Endodermal cell (in vitro differentiated cells): ENCODE measurements around the gene AOPEP. TPM values are rescaled to one million over a fixed set of nuclear protein-coding genes. Genes with fewer than 3 reads are reported as not detected.

Experiments used
- DNase-seq: peaks from one replicate; pipeline ENCODE4 v3.0.0-alpha.2; 2017
- H3K27ac ChIP-seq: 2 replicates; pipeline ENCODE4 v1.5.1; 2013; ENCODE audit warnings: mild to moderate bottlenecking, low read depth, low read length, moderate library complexity
- H3K27me3 ChIP-seq: 2 replicates; pipeline ENCODE4 v1.6.1; 2013; ENCODE audit warnings: mild to moderate bottlenecking, low read length, moderate library complexity; ENCODE audit not compliant: insufficient read depth, control insufficient read depth, poor library complexity, severe bottlenecking
- H3K36me3 ChIP-seq: 2 replicates; pipeline ENCODE4 v1.7.0; 2013; ENCODE audit warnings: mild to moderate bottlenecking, low read length, moderate library complexity; ENCODE audit not compliant: control insufficient read depth, insufficient read depth
- H3K4me1 ChIP-seq: one replicate; pipeline ENCODE4 v1.7.0; 2013; ENCODE audit warnings: low read length; ENCODE audit not compliant: control insufficient read depth, insufficient read depth
- H3K4me3 ChIP-seq: 2 replicates; pipeline ENCODE4 v1.5.1; 2013; ENCODE audit warnings: mild to moderate bottlenecking, low read length, moderate library complexity
- H3K9ac ChIP-seq: 2 replicates; pipeline ENCODE4 v1.6.1; 2013; ENCODE audit warnings: mild to moderate bottlenecking, low read length, moderate library complexity; ENCODE audit not compliant: poor library complexity, severe bottlenecking; ENCODE audit errors: extremely low read depth
- H3K9me3 ChIP-seq: 2 replicates; pipeline ENCODE4 v1.6.1; 2013; ENCODE audit warnings: mild to moderate bottlenecking, low read length, moderate library complexity; ENCODE audit not compliant: control insufficient read depth
- H3K27ac Mint-ChIP-seq: 2 replicates; pipeline ENCODE4 v1.8.0; 2020; ENCODE audit warnings: mixed read lengths
- H3K27me3 Mint-ChIP-seq: 2 replicates; pipeline ENCODE4 v1.8.0; 2021; ENCODE audit warnings: mild to moderate bottlenecking, mixed read lengths; ENCODE audit not compliant: insufficient read depth
- H3K36me3 Mint-ChIP-seq: 2 replicates; pipeline ENCODE4 v1.8.0; 2020; ENCODE audit warnings: low read depth, mixed read lengths
- H3K4me1 Mint-ChIP-seq: 2 replicates; pipeline ENCODE4 v1.8.0; 2020; ENCODE audit warnings: mixed read lengths
- H3K4me3 Mint-ChIP-seq: 2 replicates; pipeline ENCODE4 v1.8.0; 2020; ENCODE audit warnings: mild to moderate bottlenecking, moderate library complexity, mixed read lengths
- H3K9me3 Mint-ChIP-seq: 2 replicates; pipeline ENCODE4 v1.8.0; 2020; ENCODE audit warnings: mild to moderate bottlenecking, mixed read lengths
- CTCF ChIP-seq: fragments of 200-600 bp; sonication (generic); conservative IDR thresholded peaks from 2 replicates; pipeline ENCODE4 v1.5.0; 2021; ENCODE audit warnings: antibody characterized with exemption, mild to moderate bottlenecking
- WGBS, 2 experiments: methylation state at CpG; one replicate each; pipeline versions ENCODE4 v1.1.5 to v1.1.7; 2013; ENCODE audit warnings: missing lambda C conversion rate in 2 of 2, mixed read lengths in 1 of 2; ENCODE audit not compliant: insufficient coverage in 1 of 2, insufficient read length in 1 of 2; 5-methylcytosine and 5-hydroxymethylcytosine counted together
- total RNA-seq, 2 donors: library from RNA; stranded (reverse); fragmentation: NEBNext Ultra II Directional in 1 of 2; extraction: Animal tissue kit (Norgen Biotek cat#: 25700) in 1 of 2; gene quantifications; 2 replicates in 1 of 2; 3 replicates in 1 of 2; pipeline ENCODE4 v1.2.1, GENCODE V29; 2021

AOPEP gene
- total RNA-seq, 2 donors from 2014 or later, result 23.4 to 33.7 TPM

GRCh38 chr9:94840738-94841137 lies 114.2 kb downstream of the AOPEP start:
- H3K4me1 ChIP-seq, result no peaks in the 10 kb centered on the region
- no peaks in the 10 kb centered on the region for H3K27me3 ChIP-seq
- H3K27ac ChIP-seq, result no peak overlapping the region
- H3K36me3 ChIP-seq, result peaks cover 3% of the 10 kb centered on the region
- Mint-ChIP-seq H3K4me1 (peaks cover 4% of the 10 kb centered on the region), H3K4me3 (no peak overlapping the region), H3K36me3 (peaks cover 10% of the 10 kb centered on the region), H3K9me3 (peaks cover 28% of the 10 kb centered on the region), H3K27ac (no peak overlapping the region), H3K27me3 (no peaks in the 10 kb centered on the region)
- no peak for TF ChIP-seq CTCF
- no peak overlapping the region for H3K4me3 ChIP-seq
- H3K9ac ChIP-seq, result no peak overlapping the region
- peaks cover 25% of the 10 kb centered on the region for H3K9me3 ChIP-seq
- DNase-seq, result no peak

DNA sequence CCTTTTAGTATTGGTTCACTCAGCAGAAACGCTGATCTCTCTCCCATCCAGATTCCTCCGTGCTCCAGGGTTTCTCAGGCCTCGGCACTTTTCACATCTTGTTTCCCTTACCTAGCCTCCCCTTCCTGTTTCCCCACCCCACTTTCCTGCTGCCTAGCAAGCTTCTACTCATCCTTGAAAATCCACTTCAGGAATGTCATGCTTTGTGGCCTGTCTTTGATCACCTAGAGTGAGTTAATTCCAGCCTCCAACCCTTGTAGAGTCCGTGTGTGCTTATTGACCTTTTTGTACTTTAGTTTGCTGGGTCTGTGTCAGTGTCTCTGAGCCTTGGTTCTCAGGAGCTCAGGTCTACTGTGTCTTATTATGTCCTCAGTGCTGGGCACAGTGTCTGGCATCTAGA lies 116.6 kb downstream of the AOPEP start:
- Histone ChIP-seq H3K4me3 (no peak overlapping the region), H3K27me3 (no peaks in the 10 kb centered on the region), H3K36me3 (no peaks in the 10 kb centered on the region), H3K4me1 (no peaks in the 10 kb centered on the region), H3K27ac (no peak overlapping the region), H3K9me3 (peaks cover 12% of the 10 kb centered on the region), H3K9ac (no peak overlapping the region)
- DNase-seq, result no peak
- Mint-ChIP-seq H3K27ac (no peak overlapping the region), H3K4me1 (peaks cover 4% of the 10 kb centered on the region), H3K4me3 (no peak overlapping the region), H3K9me3 (peaks cover 14% of the 10 kb centered on the region), H3K36me3 (peaks cover 2% of the 10 kb centered on the region), H3K27me3 (no peaks in the 10 kb centered on the region)
- TF ChIP-seq CTCF, result no peak
- WGBS, 2 experiments, result 85 to 94% methylated on average over 2 to 4 of the region's 4 CpGs

DNA sequence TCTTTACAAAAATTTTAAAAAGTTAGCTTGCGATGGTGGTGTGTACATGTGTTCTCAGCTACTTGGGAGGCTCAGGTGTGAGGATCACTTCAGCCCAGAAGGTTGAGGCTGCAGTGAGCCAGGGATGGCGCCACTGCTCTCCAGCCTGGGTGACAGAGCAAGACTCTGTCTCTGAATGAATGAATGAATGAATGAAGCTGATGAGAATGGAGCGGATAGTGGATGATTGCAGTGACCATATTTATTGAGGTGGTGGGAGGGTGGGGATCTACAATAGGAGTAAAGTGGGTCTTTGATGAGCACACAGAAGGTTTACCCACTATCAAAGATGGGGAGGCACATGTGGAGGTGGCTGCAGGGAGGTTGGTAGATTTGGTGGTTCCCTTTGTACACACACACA lies 120.2 kb downstream of the AOPEP start:
- H3K27me3 Mint-ChIP-seq, result no peaks in the 10 kb centered on the region
- Histone ChIP-seq H3K36me3 (no peaks in the 10 kb centered on the region), H3K4me1 (no peaks in the 10 kb centered on the region), H3K27me3 (no peaks in the 10 kb centered on the region), H3K9ac (no peak overlapping the region), H3K4me3 (no peak overlapping the region), H3K27ac (no peak overlapping the region), H3K9me3 (no peaks in the 10 kb centered on the region)
- 90 to 93% methylated on average over 2 to 3 of the region's 3 CpGs for WGBS, 2 experiments
- no peak overlapping the region for H3K4me3 Mint-ChIP-seq
- no peak for DNase-seq
- peaks cover 4% of the 10 kb centered on the region for H3K4me1 Mint-ChIP-seq
- no peaks in the 10 kb centered on the region for H3K36me3 Mint-ChIP-seq
- TF ChIP-seq CTCF, result no peak
- no peaks in the 10 kb centered on the region for H3K9me3 Mint-ChIP-seq
- H3K27ac Mint-ChIP-seq, result no peak overlapping the region
